HG03575 (cell line): ENCODE measurements around the gene MRPS2.

Experiments used
- ATAC-seq: cut with Tn5 transposase; IDR thresholded peaks from one replicate; pipeline ENCODE4 v1.9.1; 2021; ENCODE audit not compliant: unreplicated experiment, insufficient number of reproducible peaks, low FRiP score; ENCODE audit errors: extremely low read depth

The MRPS2 gene

DNA sequence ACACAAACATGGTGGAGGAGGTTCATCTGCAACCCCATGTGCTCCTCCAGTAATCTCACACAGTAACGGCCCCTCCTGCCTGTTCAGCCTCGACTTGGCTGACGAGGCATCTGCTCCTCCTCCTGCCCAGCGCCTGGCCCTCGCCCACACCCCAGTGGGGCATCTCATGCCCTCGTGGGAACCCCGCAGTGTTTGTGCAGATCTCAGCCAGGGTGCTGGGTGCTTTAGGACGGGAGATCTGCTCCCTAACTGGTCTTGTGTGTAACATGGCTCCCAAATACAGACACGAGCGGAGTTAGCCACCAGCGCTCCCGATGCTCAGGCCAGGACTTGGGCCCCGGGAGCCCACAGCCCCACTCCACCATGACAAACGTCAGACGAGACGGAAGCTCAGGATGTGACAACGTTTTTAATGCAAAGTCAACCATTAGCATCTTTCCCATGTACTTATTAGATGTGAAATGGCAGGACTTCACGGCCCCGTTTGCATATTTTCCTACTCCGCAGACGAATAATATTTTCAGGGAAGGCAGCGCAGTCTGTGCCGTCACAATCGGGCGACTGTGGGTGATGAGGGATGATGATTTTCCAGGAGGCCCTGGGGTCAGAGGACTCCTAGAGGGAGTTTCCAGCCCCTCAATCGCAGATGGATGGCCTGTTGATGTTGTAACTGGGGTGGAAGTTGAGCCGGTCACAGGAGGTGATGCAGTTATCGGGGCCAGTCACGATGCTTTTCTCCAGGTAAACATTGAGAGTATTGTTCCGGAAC, 5.5 kb upstream of the MRPS2 start:
- no peak for ATAC-seq

DNA sequence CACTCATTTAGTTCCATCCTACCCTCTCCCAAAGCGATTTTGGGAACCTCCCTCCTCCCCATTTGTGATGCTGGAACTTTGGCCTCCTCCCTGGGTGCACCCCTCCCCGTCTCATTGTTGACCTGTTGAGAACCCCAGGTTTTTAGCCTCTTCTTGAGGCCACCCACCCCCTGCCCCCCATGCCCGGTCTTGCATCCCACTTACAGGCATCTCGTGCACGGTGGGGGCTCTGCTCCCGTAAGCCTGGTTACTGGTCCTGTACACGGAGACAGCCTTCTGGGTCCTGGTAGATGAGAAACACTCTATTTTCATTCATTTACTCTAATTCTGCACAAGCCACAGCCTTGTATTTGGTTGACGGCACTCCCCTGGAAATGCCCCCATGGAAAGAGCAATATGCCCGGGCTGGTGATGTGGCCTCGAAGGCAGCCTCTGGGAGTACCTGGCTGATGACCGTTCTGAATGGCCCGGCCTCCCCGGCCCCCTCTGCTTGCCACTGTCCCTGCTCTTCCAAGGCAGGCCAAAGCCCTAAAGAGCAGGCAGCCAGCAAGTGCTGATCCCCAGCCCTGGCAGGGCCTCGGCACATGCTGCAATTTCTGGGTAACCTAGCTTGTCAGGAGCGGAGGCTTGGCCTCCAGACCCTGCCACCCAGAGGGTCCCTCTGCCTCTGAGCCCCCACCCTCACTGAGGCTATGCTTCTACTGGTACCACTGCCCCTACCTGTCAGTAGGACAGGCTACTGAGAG, 1.9 kb upstream of the MRPS2 start:
- ATAC-seq, result no peak

DNA sequence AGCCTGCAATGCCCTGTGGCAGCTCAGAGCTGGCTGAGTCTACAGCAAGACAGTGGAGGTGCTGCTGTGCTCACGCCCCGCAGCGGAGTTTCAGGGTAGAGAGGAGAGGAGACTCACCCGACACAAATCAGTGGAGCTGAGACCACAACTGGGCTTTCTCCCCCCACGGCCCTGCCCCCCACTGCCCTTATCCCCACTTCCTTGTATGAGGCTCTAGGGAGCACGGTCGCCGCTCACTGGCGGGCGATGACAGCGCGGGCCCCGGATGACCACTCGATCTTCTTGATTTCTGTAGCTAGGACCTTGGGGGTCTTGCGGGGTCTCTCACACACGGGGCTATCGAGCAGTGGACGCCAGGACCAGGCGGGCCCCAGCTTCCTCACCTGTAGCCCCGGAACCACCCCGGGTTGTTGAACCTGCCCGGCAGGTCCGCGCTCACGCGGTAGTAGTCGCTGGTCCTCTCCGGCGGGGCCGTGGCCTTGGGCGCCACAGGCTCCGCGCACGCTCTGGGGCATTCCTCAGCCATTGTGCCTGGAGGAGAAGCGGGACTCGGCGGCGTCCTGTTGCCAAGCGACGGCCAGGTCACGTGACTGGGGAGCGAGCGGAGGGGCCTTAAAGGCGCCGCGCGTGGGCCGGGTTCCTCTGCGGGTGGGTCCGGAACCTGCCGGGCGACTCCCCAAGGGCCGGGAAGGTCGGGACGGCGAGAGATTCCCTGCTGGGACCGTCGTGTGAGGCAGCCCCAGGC, 984 bp upstream of the MRPS2 start:
- no peak for ATAC-seq

DNA sequence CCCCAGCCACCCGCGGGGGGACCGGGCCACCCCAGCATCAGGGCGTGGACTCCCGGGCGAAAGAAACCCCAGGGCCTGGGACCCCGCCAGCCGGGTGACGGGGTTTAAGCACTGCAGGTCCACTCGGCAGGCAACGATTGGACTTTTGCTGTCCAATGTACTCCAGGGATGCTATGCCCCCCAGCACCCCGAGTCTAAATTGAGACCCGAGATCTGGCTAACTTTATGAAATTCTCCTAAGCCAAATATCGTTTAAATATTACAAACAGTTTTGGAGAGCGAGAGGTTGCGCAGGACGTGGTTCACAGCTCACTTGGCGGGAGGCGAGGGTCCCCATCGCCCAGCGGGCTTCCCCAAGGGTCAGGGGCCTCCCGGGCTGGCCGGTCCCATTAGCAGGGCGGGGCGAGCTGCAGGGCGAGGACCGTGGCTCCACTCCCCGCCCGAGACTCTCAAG, 384 bp upstream of the MRPS2 start:
- no peak for ATAC-seq

DNA sequence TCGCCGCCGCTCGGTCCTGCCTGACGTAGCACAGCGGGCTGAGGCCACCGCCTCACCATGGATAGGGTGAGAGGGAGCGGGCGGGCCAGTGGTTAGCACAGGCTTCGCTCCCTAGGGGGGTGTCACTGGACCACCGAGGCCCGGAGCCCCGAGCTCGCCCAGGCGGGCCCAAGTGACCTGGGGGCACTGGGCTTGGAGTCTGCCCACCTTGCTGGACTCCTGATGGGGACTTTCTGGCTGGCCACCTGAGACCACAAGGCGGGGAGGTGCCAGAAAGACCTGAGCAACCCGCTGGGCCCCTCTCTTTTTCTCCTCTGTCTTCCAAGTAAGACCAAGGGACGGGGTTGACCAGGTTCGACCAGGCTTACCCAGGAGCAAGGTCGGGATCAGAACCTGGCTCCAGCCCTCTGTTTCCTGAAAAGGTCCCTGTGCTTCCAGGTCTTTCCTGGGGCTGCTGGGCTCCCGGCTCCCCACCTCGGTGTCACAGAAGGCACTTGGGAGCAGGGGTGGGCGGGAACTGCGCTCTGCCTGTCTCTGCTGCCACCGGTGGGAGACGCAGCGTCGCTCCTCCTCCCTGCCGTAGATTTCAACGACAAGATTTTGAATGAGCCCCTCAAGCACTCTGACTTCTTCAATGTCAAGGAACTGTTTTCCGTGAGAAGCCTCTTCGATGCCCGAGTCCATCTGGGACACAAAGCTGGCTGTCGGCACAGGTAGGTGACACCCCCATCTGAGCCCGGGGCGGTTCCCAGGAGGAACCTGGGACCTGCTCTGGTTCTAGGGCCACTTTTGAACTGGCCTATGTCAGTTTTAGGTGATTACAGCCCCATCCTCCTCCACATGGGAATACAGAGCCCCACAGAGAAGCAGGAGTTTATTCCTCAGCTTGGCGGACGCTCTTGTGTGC, 1.0 kb downstream of the MRPS2 start:
- ATAC-seq, result no peak

DNA sequence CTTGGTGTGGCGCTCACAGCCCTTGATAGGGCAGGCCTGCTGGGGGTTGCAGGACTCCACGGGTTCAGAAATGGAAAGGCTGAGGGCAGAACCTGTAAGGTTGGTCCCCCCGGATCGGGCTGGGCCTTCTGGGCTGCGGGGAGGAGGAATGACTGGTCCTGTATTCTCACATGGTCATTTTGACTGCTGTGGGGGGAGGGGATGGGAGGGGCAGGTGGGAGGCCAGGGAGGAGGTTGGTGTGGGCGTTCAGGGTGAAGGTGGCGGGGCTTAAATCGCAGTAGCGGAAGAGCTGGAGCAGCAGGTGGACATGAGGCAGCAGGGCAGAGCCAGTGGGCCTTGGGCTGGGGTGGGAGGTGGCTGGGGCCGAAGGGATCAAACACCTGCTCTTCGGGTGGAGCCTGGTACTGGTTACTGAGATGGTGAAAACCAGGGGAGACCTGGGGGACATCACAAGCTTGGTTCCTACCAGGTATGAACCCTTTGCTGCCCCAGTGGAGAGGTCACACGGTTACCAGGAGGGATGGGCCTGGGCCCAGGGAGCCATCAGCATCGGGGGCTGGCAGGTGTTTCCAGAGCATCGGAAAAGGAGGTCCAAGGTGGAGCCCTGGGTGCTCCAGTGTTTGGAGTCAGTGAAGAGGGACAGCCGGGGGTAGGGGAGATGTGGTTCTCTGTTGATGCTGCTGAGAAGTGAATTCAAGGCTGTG, 1.8 kb downstream of the MRPS2 start:
- ATAC-seq, result no peak

DNA sequence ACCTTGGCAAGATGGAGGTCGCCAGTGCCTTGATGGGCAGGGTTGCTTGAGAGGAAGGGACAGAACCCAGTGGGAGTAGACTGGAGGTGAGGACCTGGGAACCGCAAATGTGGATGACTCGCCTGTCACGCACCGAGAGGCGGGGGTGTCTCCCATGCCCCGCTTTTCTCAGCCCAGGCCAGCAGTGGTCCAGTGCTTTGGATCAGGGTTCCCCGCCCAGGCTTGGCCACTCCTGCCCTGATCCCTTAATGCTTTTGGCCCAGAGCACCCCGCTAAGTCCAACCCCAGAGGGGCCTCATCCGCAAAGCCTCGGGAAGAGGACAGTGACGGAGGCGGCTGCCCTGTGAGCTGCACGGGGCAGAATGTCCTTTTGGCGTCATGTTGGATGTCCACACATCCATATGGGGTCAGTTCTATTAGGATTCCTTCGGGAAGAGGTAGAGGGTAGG, 2.4 kb downstream of the MRPS2 start:
- no peak for ATAC-seq

DNA sequence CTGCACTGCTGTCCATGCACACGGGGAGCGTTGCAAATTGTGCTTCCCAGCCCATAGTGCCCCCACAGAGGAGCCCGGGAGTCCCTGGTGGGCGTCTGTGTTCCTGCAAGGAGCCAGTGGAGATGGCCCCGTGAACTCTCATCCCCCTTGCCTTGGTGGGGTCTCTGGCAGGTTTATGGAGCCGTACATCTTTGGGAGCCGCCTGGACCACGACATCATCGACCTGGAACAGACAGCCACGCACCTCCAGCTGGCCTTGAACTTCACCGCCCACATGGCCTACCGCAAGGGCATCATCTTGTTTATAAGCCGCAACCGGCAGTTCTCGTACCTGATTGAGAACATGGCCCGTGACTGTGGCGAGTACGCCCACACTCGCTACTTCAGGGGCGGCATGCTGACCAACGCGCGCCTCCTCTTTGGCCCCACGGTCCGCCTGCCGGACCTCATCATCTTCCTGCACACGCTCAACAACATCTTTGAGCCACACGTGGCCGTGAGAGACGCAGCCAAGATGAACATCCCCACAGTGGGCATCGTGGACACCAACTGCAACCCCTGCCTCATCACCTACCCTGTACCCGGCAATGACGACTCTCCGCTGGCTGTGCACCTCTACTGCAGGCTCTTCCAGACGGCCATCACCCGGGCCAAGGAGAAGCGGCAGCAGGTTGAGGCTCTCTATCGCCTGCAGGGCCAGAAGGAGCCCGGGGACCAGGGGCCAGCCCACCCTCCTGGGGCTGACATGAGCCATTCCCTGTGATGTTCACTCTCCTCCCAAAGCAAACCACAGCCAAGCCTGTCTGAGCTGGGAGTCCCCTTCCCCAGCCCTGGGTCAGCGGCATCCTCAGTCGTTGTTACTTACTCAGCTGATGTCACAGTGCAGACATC, 3.1 kb downstream of the MRPS2 start:
- no peak for ATAC-seq

DNA sequence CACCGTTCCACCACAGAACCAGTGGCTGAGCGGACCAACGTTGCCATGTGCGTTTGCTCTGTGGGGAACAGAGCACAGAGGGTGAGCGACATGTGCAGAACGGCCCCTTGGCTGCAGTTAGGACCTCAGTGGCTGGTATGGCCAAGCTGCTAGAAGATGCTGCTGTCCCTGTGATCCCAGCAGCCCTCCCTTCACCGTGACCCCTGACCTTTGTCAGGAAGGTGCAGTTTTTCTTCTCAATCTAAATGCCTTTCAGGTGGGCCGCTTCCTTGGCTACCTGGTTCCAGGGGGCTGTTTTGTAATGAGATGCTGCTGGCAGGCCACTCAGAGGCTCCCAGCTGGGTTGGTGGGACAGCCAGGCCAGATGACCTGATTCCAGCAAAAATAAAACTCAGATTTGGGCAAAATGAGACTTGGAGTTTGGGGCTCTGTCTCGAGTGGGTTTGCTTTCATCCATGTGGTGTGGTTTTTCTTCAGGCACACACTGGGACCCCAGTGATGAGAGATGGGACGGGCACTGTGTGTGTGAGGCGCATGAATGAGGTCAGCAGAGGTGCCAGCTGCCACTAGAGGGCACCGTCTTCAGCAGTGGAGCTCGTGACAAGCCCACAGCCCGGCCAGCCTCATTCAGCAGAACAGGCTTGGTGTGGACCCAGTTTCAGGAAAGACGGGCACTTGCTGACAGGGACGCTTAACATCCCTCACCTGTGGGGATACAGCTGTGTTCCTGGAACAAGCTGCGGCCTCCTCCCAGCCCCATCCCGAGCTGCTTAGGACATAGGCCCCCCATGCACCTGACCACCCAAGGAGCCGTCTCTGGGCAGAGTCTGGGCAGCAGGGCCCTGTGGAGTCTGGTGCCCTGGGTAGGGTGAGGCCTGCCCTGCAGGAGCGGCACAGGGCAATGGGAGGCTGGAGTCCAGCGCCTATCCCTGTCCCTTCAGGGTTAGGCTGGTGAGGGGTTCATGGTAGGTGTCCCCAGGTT, 4.1 kb downstream of the MRPS2 start:
- ATAC-seq, result no peak

DNA sequence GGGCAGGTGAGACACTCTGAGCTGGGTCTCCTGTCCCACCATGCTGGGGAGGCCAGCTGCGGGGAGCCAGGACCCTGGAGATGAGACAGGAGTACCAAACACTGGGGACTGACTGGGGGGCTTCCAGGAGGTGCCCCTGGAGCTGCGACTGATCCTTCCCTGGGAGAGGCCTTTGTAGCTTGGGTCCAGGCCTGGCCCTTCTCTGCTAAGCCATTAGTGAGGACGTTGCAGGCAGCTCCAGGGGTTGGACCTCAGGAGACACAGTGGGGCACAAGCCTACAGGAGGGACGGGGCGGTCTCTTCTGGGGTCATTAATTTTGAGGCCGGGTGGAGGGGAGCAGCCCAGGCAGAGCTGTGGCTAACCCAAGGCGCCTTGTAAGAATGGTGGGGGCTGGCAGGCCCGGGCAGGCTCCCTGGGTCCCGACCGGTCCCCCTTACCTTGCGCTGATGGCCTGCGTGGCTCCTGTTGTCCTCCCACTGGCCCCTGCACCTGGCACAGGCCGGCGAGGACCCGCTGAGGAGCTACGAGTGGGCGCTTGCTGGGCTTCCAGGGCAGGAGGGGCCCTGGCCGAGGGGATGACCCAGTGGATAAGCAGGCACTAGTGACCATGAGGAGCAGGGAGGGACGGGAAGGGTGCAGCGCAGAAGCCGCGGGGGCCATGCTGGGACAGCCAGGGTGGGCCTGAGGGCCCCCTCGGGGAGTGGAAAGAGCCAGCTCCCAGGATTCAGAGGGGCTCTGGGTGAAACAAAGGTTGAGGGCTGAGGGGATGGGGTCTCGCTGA, 5.1 kb downstream of the MRPS2 start:
- no peak for ATAC-seq

DNA sequence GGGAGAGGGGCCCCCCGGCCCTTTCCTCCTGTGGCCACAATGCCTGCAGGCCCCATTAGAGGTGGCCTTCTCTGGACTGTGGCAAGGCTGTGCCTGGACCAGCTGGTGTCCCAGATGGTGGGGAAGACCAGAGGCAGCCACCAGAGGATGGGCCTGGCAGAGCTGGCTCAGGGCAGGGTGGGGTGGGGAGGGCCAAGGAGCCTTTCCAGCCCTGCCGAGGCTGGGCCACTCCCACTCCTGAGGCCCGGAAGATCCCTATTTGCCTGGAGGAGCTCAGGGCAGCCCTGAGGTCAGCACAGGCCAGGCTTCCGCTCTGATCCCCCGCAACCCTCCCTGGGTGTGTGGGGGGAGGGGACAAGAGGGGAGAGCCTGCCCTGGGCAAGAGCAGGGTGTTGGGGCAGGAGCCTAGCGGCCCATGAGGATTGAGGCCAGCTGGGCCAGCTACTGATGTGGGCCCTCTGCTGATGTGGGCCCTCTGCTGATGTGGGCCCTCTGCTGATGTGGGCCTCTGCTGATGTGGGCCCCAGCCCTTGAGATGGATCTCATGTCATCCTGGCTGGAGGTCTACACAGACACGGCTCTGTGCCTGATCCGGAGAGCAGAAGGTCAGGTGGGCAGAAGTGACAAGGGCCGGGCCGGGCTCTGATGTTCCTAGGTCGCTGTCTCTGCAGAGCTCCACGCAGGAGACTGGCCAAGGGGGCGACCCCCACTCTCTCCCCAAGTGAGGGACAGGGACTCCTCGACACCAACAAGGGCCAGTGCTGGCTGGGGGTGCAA, 6.0 kb downstream of the MRPS2 start:
- ATAC-seq, result no peak

DNA sequence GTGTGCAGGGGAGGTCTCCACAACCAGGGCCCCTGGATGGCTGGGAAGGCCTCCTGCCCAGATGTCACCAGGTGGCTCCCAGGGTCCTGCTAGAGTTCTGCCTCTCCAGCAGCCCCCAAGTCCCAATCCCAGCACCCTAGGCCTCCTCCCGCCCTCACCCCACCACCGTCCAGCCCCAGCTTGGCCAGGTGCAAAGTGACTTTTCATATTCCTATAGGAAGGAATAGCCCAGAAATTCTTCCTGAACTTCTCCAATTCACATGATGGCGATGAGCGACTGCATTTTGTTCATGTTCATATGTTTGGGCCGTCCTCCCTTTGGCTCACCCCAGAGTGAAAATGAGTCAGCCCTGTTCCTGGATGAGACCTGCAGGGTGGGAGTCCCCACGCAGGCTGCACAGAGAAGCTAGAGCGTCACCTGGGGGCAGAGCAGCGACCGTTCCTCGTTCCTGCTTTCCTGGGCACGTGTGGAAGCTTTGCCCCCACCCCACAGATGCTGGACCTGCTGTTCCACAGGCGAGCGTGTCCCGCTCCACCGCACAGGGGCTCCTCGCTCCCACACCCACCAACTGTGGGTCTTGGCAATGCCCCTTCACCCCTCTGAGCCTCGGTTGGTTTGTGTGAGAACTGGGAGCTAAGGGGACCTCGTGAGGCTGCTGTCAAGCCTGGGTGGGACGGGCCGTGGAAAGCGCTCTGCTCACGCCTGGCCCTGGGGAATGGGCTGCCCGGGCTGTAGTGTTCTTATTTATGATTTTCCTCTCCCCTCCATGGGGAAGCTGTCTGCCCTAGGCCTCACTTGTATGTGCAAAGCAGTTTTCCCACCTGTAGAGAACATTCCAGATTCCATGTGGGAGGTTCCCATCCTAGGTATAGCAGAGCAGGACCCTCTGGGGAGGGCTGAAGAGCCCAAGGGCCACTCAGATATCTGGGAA, 6.9 kb downstream of the MRPS2 start:
- no peak for ATAC-seq

DNA sequence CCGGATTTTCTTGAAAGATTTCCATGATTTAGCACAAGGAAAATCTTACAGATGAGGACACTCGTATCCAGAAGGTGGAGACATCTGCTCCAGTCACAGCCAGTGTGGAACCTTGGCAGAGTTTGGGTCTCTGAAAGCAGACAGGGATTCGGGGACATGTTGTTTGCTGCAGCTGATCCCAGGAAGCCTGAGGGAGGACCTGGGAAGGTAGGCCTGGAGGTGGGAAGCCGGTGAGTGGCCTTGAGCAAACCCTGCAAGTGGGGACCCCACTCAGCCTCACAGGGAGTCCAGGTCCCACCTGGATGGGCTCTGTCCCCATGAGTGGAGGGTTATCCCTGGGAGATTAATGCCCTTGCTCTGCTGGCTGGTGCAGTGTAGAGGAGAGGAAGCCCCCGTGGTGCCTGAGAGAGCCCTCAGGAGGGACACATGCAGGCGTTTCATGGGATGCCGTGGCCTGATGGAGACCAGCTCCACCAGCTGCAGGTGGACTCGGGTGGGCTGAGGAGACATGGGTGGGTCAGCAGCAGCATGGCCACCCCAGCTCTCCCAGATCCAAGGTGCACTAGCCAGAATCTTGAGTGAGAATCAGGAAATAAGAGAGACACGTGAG, 7.8 kb downstream of the MRPS2 start:
- ATAC-seq, result no peak
